Stimulated activated CD8-positive, alpha-beta memory T cell treated with anti-CD3 and anti-CD28 coated beads, Interleukin-7, amount 100 ng/mL, for 1 hour (primary cell): ENCODE data around the gene PEDS1.
"Not testable (repeated sequence)": the region's sequence is repeated elsewhere in the genome, so short reads cannot be mapped to it uniquely, and the experiment has no call there.

Source experiments
- DNase-seq, 2 donors: peaks; one replicate each; pipeline ENCODE4 v3.0.0-alpha.2; 2020; ENCODE audit warnings: low read depth in 2 of 2

The PEDS1 gene

GRCh38 chr20:50135157-50135556 lies 18.4 kb downstream of the PEDS1 start:
- DNase-seq, result not testable (repeated sequence)

GRCh38 chr20:50133474-50134217 lies 19.9 kb downstream of the PEDS1 start:
- no peak for DNase-seq

- DNase-seq, result no peak
Observed at GRCh38 chr20:50133041-50133440, 20.5 kb downstream of the PEDS1 start.

- no peak for DNase-seq
Observed at GRCh38 chr20:50130995-50131394, 22.5 kb downstream of the PEDS1 start.

- DNase-seq, result no peak
Observed at GRCh38 chr20:50130356-50130723, 23.2 kb downstream of the PEDS1 start.

- DNase-seq, result no peak
Observed at GRCh38 chr20:50129662-50130355, 23.7 kb downstream of the PEDS1 start.

- no peak for DNase-seq
Observed at GRCh38 chr20:50128520-50128905, 25.0 kb downstream of the PEDS1 start.

GRCh38 chr20:50127587-50128519 lies 25.7 kb downstream of the PEDS1 start:
- no peak for DNase-seq

- DNase-seq, result no peak
Observed at GRCh38 chr20:50126662-50127061, 26.9 kb downstream of the PEDS1 start.

GRCh38 chr20:50125279-50125678 lies 28.2 kb downstream of the PEDS1 start:
- no peak for DNase-seq

GRCh38 chr20:50124496-50124895 lies 29.0 kb downstream of the PEDS1 start:
- no peak for DNase-seq

GRCh38 chr20:50123418-50123817 lies 30.1 kb downstream of the PEDS1 start:
- no peak for DNase-seq

GRCh38 chr20:50122763-50123162 lies 30.8 kb downstream of the PEDS1 start:
- no peak for DNase-seq

GRCh38 chr20:50121858-50122271 lies 31.7 kb downstream of the PEDS1 start:
- DNase-seq, result no peak

- DNase-seq, result peak in 1 of 2 donors; percentile 16
Observed at GRCh38 chr20:50120935-50121693, 32.4 kb downstream of the PEDS1 start.

GRCh38 chr20:50118203-50118602 lies 35.3 kb downstream of the PEDS1 start:
- no peak for DNase-seq

- DNase-seq, result no peak
Observed at GRCh38 chr20:50116368-50116999, 37.0 kb downstream of the PEDS1 start.

- DNase-seq, result peak; percentile 74 to 80
Observed at GRCh38 chr20:50115591-50116367, 37.7 kb downstream of the PEDS1 start.

GRCh38 chr20:50115041-50115512 lies 38.4 kb downstream of the PEDS1 start:
- no peak for DNase-seq
